Stimulated activated CD4-positive, alpha-beta T cell treated with anti-CD3 and anti-CD28 coated beads, Interleukin-2, amount 100 ng/mL, for 24 hours (primary cell): ENCODE results near the gene P4HA2.

ENCODE experiments used
- DNase-seq, 2 donors: peaks; one replicate each; pipeline ENCODE4 v3.0.0-alpha.2; 2020

P4HA2 gene

DNA sequence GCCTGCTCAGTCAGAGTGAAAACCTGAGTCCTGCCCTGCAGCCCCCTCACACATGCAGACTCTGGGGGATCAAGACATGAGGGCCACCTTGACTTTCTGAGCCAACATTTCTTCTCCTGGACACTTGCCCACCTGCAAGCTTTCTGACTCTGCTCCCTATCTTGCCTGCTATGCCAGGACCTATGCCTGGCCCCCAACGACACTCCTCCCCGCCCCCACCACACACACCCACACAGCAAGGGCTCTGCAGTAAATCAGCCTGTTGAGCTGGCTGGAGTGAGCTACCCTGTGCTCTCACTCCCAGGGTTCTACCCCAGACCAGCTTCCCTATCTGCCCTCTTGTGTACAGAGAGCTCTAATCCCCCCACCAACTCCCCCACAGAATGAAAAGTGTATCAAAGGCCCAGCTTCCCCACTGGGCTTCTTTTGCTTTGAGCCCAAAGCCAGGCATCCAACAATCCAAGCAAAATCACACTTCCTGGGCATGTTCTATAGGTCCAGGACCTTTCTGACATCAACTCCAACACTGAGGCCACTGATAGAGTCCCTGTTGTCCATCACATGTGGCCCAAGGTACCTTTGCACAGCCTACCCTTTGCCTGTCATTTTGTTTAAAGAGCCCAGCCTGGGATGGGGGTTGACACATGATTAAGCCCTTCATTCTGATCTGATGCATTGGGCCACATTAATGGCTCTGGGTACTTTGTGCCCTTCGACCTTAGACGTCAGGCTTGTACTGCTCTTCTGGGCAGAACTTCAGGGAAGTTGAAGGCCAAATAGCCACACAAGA is 37.1 kb upstream of the P4HA2 start:
- DNase-seq, result peak in 1 of 2 donors; percentile 8

DNA sequence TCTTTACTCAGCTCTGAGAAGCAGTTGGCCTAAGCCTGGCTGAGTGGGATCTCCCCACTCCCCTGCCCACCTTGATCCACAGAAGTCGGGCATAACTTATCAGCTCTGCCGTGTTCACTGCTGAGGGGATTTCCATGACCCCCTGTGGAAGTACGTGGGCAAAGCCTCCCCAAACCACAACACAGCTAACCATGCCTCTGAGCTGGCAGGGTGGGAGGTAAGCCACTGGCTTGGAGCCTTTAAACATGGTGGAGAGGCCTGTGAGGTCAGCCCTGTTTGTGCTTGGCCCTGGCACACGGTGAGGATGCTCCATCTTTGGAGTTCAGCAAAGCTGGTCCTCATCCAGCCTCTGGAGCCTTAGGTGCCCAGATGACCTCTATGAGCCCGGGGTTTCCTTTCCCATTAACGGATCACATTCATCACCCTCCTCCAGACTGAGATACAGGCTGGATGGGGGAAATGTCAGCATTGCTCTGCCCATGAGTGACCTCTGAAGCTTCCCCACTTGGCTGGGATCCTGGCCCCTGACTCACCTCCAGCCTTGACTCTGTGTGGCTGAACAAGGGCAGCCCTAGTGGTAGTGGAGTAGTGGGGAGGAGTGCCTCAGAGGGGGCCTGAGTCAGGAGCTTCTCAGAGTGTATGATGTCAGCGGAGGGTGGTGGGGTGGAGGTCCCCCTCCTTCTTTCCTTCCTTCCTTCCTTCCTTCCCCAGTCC is 36.1 kb upstream of the P4HA2 start:
- peak in 1 of 2 donors; percentile 28 for DNase-seq

DNA sequence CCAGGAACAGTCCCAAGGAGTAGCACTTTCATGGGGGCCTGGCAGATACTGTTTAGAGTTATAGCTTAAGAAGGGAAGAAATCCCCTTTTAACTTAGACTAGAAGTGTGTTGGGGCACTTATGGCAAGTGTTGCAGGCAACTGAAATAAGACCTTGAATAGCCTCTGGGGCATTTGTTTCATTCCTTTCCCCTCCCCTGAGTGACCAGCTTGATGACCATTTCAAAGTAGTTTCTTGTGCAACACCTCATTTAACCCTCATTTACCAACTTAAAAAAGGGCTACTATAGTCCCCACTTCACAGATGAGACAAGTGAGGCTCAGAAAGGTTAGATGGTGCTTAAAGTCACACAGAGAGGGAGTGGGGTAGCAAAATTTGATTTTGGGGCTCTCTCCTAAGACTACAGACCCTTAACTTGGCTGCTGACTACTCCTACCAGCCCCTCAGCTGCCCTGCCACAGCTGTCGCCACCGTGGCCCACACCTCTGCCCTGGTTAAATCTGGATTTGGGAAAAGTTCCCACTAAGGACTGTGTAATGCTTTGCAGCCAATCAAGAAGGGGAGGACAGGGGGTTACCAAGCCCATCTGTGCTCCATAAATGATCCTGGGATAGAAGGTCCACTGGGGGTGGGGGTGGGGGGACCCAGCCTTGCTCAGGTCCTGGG is 35.4 kb upstream of the P4HA2 start:
- peak in 1 of 2 donors; percentile 8 for DNase-seq

DNA sequence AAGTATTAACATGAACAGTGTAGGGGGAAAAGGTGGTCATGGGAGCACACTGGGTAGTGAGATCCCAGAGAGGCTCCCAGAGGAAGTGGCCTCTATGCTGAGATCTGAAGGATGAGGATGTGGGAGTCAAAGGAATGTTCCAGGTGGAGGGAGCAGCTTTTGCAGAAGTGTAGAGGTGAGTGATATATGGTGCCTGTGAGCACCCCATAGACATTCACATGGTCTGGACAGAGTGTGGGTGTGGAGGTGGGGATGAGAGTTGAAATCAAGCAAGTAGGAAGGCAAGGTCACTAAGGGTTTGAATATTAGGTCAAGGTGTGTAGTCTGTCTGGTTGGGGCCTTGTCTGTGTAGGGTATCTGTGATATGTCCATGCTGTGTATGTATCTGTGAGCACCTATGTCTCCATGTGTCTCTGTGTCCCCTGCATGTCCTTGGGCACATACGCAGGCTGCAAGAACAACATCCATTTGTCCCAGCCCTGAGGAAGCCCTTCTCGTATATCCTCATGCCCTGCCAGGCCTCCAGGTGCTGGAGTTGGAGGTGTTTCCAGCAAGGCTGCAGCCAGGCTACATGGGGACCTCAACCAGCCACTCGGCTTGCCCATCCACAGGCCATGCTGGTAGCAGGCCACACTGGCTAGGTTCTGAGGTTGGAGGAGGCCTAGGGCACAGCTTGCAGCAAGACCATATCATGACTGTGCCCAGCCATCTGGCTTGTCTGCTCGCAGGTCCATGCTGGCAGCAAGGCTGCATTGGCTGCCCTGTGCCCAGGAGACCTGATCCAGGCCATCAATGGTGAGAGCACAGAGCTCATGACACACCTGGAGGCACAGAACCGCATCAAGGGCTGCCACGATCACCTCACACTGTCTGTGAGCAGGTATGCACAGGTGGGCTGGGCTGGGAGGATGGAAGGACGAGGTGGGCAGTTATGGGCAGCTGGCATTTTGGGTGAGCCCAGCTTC is 34.5 kb upstream of the P4HA2 start:
- peak in 1 of 2 donors; percentile 14 for DNase-seq

DNA sequence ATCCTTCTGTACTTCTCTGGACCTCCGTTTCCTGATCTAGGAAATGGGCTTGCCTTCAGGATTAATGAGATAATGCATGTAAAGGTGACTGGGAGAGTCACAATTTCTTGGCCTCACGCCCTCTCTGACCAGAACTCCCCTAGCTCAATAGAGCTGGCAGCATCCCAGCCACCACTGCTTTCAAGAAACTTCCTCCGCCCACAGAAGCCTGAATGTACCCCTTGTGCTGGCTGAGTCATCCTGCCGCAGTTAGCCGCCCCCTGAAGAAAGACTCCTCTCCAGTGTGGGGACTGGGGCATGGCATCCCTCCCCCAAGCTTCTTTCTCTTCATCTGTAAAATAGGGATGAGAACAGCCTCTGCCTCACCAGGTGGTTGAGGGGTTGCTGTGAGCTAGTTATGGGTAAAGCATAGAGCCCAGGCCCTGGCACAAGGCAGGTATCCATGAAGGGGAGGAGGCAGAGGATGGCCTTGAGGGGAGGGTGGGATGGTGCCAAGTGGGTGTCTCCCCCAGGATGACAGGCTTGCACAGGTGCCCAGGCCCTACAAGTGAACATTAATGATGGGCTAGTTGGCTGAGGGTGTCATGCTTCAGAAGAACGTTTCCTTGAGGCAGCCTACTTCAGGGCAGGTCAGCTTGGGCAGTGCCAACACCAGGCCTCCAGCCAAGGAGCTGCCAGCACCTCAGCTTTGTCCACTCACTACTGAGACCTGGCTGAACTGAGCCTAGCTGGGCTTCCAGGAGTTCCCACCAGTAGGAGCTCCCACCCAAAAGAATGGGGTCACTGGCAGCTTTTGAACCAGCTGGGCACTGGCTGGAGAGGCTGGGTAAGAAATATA is 33.3 kb upstream of the P4HA2 start:
- DNase-seq, result peak; percentile 42 to 48

DNA sequence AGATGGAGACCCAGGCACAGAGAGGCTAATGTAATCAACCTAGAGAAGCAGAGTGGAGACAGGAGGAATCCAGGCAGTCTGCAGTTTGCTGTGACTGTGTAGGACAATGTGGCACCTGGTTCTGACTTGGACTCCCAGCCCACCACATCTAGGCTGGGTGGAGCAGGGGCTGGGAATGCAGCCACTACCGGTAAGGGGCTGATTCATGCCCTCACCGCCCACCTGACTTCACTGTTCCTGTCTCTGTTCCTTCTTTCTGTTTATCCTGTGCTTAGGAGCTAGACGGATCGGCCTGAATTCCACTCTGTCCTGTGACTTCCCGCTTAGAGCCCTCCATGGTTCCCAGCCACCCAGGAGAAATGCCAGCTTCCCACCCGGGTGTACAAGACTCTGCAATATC is 32.4 kb upstream of the P4HA2 start:
- peak in 1 of 2 donors; percentile 14 for DNase-seq

DNA sequence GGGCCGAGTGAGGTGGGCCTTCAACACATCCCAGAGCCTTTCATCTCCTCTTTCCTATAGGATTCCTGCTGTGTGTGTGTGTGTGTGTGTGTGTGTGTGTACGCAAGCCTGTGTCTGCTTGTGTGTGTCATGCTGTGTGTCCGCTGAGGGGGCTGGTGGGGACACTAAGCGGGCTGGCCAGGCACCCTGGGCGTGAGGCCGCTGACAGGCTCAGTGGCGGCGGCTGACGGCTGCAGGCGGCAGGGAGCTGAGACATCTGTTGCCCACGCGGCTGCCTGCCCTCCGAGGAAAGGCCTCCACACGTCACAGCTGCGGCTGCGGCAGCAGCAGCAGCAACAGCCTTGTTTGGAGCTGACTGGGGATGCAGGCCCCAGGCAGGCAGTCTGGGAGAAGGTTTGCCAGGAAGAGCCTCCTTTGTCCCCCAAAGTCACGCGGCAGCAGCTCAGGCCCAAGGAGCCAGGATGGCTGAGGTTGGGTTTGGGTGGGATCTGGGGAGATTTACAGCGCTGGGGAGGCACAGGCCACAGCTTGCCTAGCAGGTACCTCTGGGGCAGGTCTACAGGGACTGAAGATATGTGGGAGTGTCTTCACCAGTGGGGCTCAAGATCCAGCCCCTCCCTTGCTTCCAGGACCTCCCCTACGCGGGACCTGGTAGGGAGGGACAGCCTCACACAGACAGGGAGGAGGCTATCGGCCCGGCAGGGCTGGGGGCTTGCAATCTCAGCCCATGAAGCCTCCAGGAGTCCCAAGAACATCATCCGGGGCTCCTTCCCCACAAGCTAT is 31.6 kb upstream of the P4HA2 start:
- peak in 1 of 2 donors; percentile 10 for DNase-seq

DNA sequence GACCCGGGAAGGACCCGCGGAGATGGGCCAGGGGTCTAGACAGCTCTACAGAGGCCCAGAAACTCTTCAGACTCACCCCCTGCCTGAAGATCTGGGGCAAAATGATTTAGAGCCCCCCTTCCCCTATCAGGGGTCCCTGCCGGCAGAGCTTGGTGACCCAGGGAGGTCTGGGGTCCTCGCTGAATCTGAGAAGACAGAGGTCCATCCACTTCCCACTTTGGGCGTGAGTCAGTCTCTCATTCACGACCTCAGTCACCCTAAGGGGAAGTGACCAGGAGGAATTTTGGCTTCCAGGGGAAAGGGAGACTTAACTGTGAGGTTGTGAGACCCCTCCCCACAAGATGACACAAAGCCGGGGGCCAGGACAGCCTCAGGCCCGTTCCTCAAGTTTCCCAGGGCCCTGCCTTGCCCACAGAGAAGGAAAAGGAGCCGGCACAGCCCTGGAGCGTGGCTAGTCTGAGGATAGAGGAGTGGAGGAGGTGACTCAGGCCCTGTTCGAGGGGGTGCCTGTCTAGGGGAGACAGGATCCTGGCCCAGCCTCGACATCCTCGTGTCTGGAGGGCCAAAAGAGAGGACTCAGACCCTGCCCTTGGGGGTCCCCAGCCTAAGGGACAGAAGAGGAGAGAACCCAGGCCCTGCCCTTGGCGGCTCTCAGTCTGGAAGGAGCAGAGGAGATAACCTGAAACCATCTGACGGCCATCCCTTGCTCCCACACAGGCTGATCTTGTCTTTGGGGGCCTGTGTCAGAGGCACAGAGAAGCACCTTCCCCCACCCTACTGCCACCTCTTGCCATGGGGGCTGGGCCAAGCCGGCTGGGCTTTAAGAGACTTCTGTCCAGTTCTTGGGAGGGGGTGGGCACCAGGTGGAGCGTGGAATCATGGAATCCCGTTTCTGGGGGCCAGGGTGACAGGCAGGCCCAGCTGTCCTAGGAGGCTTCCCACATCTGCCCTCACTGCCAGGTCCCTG is 30.7 kb upstream of the P4HA2 start:
- DNase-seq, result peak in 1 of 2 donors; percentile 16

DNA sequence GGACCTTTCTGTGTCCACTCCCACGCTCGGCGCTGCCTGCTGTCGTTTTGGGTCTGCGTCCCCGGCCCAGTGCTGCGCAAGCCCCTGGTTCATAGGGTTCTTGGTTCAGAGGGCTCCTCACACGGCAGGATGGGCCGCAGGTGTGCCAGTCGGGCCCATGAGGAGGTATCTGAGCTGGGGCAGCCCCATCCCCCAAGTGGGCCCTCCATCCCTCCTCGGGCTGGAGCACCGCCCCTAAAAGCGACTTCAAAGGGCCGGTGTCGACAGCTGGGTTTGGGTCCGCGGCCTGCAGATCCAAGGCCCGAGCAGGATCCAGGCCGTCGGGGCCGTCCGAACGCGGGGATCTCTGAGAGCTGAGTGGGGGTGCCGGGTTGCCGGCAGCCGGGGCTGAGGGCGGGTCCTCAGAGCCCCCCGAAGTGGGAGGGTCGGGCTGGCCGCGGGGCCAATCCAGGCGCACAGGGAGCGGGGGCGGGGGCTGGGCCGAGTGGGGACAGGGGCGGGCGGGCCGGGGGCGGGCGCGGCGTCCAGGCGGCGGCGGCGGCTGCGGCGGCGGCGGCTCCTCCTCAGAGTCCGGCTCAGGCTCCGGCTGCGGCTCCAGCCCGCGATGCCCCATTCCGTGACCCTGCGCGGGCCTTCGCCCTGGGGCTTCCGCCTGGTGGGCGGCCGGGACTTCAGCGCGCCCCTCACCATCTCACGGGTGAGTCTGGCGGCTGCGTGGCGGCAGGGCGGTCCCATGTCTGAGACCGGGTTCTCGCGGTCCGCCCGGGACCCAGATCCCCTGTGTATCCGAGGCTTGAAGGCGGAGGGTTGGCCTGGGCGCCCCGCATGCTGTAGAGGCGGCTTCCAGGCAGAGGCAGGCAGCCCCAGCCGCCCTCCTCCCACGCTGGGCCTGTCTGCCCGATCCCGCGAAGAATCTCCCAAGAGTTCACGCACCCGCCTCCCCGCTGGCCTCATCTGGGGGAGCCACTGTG is 29.8 kb upstream of the P4HA2 start, which contains the start of gene PDLIM4:
TSS of gene PDLIM4 (plus strand) at position 566 of the 971 bp plus-strand sequence. CDS start at position 605, 39 bp downstream.
- peak in 1 of 2 donors; percentile 14 for DNase-seq

DNA sequence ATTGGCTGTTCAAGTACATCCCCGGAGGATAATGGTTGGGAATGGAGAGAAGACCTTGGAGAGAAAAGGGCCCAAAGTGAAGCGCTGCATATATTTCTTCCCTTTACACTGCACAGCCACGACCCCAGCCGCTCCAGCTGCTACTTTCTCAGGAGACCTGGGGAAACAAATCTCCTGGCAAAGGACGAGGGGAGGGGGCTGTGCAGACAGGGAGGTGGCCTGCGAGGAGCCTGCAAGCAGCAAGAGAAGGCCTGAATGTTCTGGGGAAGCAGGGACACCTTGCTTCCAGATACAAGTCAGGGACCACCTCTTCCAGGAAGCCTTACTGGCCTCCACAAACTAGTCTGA is 29.1 kb upstream of the P4HA2 start:
- no peak for DNase-seq

DNA sequence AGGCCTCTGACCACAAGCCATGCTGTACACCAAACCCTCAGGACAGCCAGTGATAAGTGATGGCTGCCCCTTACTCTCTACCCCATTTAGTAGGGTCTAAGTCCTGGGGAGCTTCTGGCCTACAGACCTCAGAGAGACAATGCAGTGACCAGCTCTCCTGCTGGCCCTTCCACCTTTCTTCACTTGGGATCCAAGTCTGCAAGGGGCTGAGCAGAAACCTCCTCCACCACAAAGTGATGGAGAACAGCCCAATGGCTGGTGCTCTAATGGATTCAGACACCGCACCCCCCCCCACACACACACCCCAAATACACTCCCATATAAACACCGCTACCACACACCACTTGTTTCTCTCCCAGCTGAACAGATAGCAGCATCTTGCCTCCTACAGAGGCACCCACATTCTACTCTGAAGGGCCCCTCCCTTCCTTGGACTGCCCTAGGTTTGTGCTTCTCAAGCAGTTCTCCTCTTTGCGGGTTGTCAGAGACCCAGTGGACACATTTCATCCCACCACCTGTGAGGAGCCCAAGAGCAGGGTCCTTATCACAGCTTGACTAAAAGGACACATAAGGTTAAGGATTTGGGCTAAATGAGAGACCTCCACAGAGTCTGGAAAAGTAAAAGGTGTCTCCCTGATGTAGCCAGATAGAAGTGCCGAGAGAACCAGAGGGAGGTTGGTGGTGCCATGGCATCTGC is 28.6 kb upstream of the P4HA2 start:
- DNase-seq, result no peak

DNA sequence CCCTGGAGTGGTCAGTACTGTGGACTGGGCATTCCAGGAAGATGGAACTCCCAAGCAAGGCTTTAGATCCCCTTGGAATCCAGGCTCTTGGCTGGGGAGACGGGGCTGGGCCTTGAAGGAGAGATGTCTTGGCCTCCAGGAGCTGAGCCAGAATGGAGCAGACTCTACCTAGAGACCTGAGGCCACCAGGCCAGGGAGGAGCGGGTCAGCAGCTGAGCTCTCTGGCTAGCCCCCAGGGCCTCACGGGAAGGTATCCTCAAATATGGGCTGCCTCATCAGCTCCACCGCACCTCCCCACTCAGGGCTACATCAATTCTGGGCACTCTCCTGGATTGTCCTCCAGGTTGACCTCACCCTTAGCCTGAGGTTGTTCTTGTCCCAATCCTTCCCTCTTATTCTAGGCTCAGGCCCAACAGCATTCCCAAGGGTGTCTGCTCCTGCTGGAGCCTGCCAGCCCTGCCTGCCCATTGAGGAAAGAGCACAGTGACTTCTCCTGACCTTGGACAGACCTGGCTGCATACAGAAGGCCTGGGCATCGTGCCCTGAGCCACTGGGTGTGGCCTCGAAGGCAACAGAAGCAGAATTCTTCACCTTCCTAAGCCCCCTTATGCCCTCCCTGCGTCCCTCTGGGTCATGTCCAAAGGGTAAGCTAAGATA is 26.8 kb upstream of the P4HA2 start:
- DNase-seq, result no peak

DNA sequence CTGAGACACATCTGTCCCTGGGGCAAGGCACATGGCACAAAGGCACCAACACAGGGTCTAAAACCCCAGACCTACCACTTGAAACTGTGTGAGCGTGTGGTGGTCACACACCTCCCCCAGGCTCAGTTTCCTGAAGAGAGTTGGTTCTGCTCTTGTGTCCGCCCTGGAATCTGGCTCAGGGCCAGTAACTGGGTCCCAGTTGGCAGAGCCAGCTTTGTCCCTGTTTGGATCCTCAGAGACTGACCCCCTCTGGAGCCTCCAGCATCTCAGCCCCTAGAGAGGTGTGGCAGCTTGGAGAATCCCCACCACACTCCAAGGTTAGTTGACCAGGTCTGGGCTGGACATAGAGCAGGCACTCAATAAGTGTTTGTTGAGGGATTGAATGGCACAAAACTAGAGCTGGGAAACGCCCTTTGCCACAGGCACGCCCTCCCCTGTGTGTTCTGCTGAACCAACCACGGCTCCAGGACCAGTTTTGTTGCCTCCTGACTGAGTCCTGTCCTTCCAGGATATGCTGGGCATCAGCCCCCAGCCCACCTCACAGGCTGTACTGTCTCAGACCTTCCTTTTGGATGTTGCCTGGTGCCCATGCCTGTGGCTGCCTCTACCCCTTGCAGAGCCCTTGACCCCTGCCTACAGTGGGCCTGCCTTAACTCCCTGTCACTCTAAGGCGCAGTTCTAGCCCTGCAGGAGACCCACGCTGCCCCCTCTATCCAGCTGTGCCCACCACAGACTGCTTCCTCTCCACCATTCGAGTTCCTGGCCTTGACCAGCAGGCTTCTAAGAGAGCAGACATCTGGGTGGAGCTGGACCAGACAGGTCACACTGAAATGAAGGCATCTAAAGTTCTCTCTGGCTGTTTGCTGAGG is 26.0 kb upstream of the P4HA2 start:
- DNase-seq, result no peak

DNA sequence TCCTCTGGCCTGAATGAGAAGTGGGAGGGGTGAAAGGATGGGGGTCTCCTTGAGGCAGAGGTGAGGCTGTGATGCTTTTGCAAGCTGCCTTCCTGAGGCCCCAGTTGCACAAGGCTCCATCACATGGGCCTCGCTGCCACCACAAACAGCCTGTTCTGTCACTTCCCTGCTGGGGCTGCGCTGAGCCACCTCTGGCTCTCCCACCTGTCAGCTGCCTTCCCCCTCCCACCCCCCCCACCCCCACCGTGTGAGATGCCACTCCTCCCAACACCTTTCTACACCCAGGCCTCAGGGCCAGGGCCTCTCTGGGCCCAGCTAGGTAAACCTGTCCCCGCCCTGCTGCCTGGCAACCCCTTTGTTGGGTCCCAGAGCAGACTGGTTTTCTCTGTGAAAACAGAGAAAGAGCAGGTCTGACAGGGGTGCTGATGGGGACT is 25.4 kb upstream of the P4HA2 start:
- DNase-seq, result no peak

DNA sequence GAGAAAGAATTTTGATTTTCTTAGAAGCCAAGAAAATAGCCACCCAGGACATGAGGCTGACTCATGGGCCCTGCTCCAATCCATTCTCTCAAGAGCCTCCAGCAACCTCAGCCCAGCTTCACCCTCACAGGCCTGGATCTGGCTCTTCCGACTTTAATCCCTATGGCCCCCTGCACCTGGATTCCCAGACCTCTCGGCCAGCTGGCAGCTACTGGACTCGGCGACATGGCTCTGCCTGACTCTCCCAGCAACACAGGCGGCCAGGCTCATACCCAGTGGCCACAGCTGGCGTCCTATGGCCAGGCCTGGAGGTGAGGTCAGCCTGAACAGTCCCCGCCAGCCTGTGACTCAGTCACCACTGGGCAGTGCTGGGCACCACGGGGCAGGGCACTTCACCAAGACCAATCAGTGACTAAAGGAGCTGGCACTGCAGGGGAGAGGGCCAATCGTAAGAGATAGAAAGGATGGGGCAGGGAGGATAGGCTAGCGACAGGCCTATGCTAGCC is 23.6 kb upstream of the P4HA2 start:
- DNase-seq, result no peak

DNA sequence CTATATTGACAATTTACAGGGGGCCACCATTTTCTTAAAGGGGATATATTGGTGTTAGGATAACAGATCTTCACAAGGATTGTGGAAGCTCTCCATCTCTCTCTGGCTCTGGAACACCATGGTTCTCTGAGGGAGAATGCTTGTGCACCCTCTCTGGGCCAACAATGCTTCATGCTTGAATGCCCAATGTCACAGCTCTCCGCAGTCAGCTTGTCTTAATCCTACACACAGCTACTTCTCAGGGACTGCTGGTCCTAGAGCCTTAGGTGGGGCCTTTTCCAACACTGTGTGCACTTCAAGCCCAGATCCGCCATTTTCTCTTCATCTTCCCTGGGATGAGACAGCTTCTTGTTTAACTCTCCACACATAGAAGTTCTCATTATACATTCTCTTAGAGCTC is 22.9 kb upstream of the P4HA2 start:
- DNase-seq, result no peak
